Measurements from ENCODE around the gene DHRS13. TPM values are rescaled to one million over a fixed set of nuclear protein-coding genes. Genes with fewer than 3 reads are reported as not detected.

Gene DHRS13
- total and polyA plus RNA-seq, 9 donors, result 3.7 to 13.8 (median 7.8) TPM

GRCh38 chr17:28899212-28899815 is 3.6 kb downstream of the DHRS13 start:
- TF ChIP-seq, protein P1, sequence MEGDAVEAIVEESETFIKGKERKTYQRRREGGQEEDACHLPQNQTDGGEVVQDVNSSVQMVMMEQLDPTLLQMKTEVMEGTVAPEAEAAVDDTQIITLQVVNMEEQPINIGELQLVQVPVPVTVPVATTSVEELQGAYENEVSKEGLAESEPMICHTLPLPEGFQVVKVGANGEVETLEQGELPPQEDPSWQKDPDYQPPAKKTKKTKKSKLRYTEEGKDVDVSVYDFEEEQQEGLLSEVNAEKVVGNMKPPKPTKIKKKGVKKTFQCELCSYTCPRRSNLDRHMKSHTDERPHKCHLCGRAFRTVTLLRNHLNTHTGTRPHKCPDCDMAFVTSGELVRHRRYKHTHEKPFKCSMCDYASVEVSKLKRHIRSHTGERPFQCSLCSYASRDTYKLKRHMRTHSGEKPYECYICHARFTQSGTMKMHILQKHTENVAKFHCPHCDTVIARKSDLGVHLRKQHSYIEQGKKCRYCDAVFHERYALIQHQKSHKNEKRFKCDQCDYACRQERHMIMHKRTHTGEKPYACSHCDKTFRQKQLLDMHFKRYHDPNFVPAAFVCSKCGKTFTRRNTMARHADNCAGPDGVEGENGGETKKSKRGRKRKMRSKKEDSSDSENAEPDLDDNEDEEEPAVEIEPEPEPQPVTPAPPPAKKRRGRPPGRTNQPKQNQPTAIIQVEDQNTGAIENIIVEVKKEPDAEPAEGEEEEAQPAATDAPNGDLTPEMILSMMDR (IDR thresholded peaks at IDR 0.05), result no peak
- TF ChIP-seq EP300 (IDR thresholded peaks at IDR 0.05), result no peak
- no peak for TF ChIP-seq POLR2A (IDR thresholded peaks at IDR 0.05)
- no peaks in the 10 kb centered on the region for H3K36me3 ChIP-seq
- no peak overlapping the region for H3K4me3 ChIP-seq
- WGBS, 3 donors, result 93 to 96% (median 96%) methylated on average over 5 of the region's 5 CpGs
- H3K4me1 ChIP-seq (ENCODE audit: insufficient read depth), result peaks cover 7% of the 10 kb centered on the region
- intact Hi-C loops (cut with DNase I), result loop anchor here in 1 of 4 donors (10.0 kb wide), 1 partner anchor 175 kb away; the partner anchor contains the start of genes NEK8 and TLCD1
- no peak for DNase-seq
- H3K27ac ChIP-seq, result no peak overlapping the region
- no peaks in the 10 kb centered on the region for H3K27me3 ChIP-seq
- H3K9me3 ChIP-seq, result no peaks in the 10 kb centered on the region

DNA sequence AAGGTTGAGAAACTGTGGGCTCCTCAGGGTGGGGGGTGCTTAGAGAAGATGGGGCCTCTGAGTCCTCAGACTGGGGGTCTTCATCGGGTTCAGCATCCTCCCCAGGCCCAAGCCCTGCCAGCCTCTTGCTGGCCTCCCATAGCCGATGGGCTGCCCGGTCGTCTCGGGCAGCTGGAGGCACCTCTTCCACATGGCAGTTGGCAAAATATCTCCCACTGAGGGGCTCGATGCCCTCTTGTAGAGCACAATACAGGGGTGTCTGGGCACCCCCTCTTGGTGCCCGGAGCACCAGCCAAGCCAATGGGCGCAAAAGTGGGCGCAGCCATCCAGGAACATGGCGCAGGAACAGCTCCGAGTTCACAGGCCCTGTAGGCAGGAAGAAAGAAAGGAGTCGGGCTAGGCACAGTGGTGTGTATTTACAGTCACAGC is 4.3 kb downstream of the DHRS13 start:
- H3K4me3 ChIP-seq, result no peak overlapping the region
- TF ChIP-seq, protein P1 (IDR thresholded peaks at IDR 0.05), result no peak
- TF ChIP-seq POLR2A (IDR thresholded peaks at IDR 0.05) (no peak), EP300 (IDR thresholded peaks at IDR 0.05) (no peak)
- no peak for DNase-seq
- 89 to 91% (median 90%) methylated on average over 12 of the region's 12 CpGs for WGBS, 3 donors
- peaks cover 7% of the 10 kb centered on the region for H3K4me1 ChIP-seq (ENCODE audit: insufficient read depth)
- H3K27me3 ChIP-seq, result no peaks in the 10 kb centered on the region
- no peaks in the 10 kb centered on the region for H3K36me3 ChIP-seq
- H3K27ac ChIP-seq, result no peak overlapping the region
- intact Hi-C loops (cut with DNase I), result loop anchor here in 1 of 4 donors (10.0 kb wide), 1 partner anchor 174 kb away; the partner anchor contains the start of genes NEK8 and TLCD1
- no peaks in the 10 kb centered on the region for H3K9me3 ChIP-seq

- intact Hi-C loops (cut with DNase I), result loop anchor here in 1 of 4 donors (10.0 kb wide), 1 partner anchor 173 kb away; the partner anchor contains the start of genes NEK8 and TLCD1
- no peaks in the 10 kb centered on the region for H3K9me3 ChIP-seq
- H3K4me3 ChIP-seq, result peak overlapping the region; percentile 79
- DNase-seq, result no peak
- H3K36me3 ChIP-seq, result no peaks in the 10 kb centered on the region
- TF ChIP-seq POLR2A (IDR thresholded peaks at IDR 0.05), result no peak
- TF ChIP-seq, protein P1 (IDR thresholded peaks at IDR 0.05), result no peak
- TF ChIP-seq EP300 (IDR thresholded peaks at IDR 0.05), result no peak
- H3K4me1 ChIP-seq (ENCODE audit: insufficient read depth), result peaks cover 7% of the 10 kb centered on the region
- 23 to 30% (median 24%) methylated on average over 18 to 23 of the region's 23 CpGs for WGBS, 3 donors
- peak overlapping the region; percentile 76 to 88 for H3K27ac ChIP-seq
- no peaks in the 10 kb centered on the region for H3K27me3 ChIP-seq
These were observed 4.9 kb downstream of the DHRS13 start for GRCh38 chr17:28897769-28898526.

- WGBS, 3 donors, result 0 to 1% (median 1%) methylated on average over 41 to 73 of the region's 73 CpGs
- intact Hi-C loops (cut with DNase I), result loop anchor here in 1 of 4 donors (10.0 kb wide), 1 partner anchor 172 kb away; the partner anchor contains the start of genes NEK8 and TLCD1
- peak within 1 kb of the TSS; percentile 79 for H3K4me3 ChIP-seq
- H3K27me3 ChIP-seq, result no peaks in the 10 kb centered on the region
- no peaks in the 10 kb centered on the region for H3K9me3 ChIP-seq
- DNase-seq, result peak; percentile 57 to 86 (median 76)
- H3K27ac ChIP-seq, result peak within 1 kb of the TSS; percentile 76 to 88
- TF ChIP-seq POLR2A (IDR thresholded peaks at IDR 0.05), result peak; percentile 60
- TF ChIP-seq EP300 (IDR thresholded peaks at IDR 0.05), result peak; percentile 59
- TF ChIP-seq, protein P1 (IDR thresholded peaks at IDR 0.05), result peak in 1 of 3 donors; percentile 11
- peaks cover 7% of the 10 kb centered on the region for H3K4me1 ChIP-seq (ENCODE audit: insufficient read depth)
- H3K36me3 ChIP-seq, result no peaks in the 10 kb centered on the region
These were observed 5.8 kb downstream of the DHRS13 start, which contains the start of gene FLOT2 for GRCh38 chr17:28896884-28897768. Gene FLOT2, minus strand, starts transcription at chr17:28897733. Its CDS starts 159 bp downstream, at chr17:28897574.

Measured in ovary (tissue), 9 donors.